ENCODE results near the gene PACS2. TPM values are rescaled to one million over a fixed set of nuclear protein-coding genes. Genes with fewer than 3 reads are reported as not detected.
A peak's percentile ranks its signal among the peaks of the same experiment; 100 is the strongest.

The PACS2 gene
- polyA plus RNA-seq, 3 donors: 3.1 to 87.0 (median 3.7) TPM

GRCh38 chr14:105442834-105443233 is 128.3 kb downstream of the PACS2 start:
- Histone ChIP-seq H3K9ac (ENCODE audit: insufficient read depth, low read length, poor library complexity, severe bottlenecking) (no peak overlapping the region), H3K27ac (ENCODE audit: low read depth in 1 of 2, low read length in 2 of 2) (no peak overlapping the region), H3K4me1 (ENCODE audit: control insufficient read depth in 1 of 2, insufficient read depth in 2 of 2, low read length in 2 of 2) (no peaks in the 10 kb centered on the region), H3K9me3 (replicated peaks in 1 of 2; ENCODE audit: control insufficient read depth in 1 of 2, insufficient read depth in 1 of 2, low read length in 2 of 2) (no peaks in the 10 kb centered on the region), H3K27me3 (ENCODE audit: control insufficient read depth in 2 of 2, insufficient read depth in 2 of 2, low read length in 2 of 2) (no peaks in the 10 kb centered on the region), H3K36me3 (replicated peaks in 1 of 2; ENCODE audit: control insufficient read depth in 1 of 2, insufficient read depth in 2 of 2, low read length in 2 of 2) (peaks cover 14 to 46% of the 10 kb centered on the region in 2 donors), H2AFZ (ENCODE audit: insufficient read depth, low read depth, low read length, poor library complexity, severe bottlenecking) (no peak overlapping the region), H3K4me2 (replicated peaks; ENCODE audit: extremely low read depth, low read length, poor library complexity, severe bottlenecking) (no peak overlapping the region), H4K20me1 (ENCODE audit: insufficient read depth, low read length) (peaks cover 26% of the 10 kb centered on the region), H3K79me2 (ENCODE audit: insufficient read depth, low read length) (peaks cover 6% of the 10 kb centered on the region), H3K4me3 (replicated peaks in 1 of 3; ENCODE audit: low read depth in 2 of 3, low read length in 3 of 3) (no peak overlapping the region)
- no peak for TF ChIP-seq CTCF (IDR thresholded peaks at IDR 0.05)
- no peaks in the 10 kb centered on the region for H3K4me1 Mint-ChIP-seq
- no peak for DNase-seq
- peaks cover 0 to 3% (median 0%) of the 10 kb centered on the region in 3 donors for H3K27me3 Mint-ChIP-seq (ENCODE audit: low read depth in 3 of 3)
- peaks cover 16 to 59% of the 10 kb centered on the region in 2 donors for H3K36me3 Mint-ChIP-seq
- no peak overlapping the region for H3K4me3 Mint-ChIP-seq
- intact Hi-C loops (cut with micrococcal nuclease): loop anchor here in 1 of 2 donors (10.0 kb wide), 1 partner anchor 82 kb away; the partner anchor contains the start of gene TMEM121
- WGBS (ENCODE audit: insufficient coverage): 94% methylated on average over 12 of the region's 12 CpGs
- H3K9me3 Mint-ChIP-seq: no peaks in the 10 kb centered on the region
- peak overlapping the region in 1 of 7 donors; percentile 54 for H3K27ac Mint-ChIP-seq

GRCh38 chr14:105444859-105445258 is 130.3 kb downstream of the PACS2 start:
- Histone ChIP-seq H3K27me3 (ENCODE audit: control insufficient read depth in 2 of 2, insufficient read depth in 2 of 2, low read length in 2 of 2) (no peaks in the 10 kb centered on the region), H3K4me1 (ENCODE audit: control insufficient read depth in 1 of 2, insufficient read depth in 2 of 2, low read length in 2 of 2) (no peaks in the 10 kb centered on the region), H3K4me2 (replicated peaks; ENCODE audit: extremely low read depth, low read length, poor library complexity, severe bottlenecking) (no peak overlapping the region), H4K20me1 (ENCODE audit: insufficient read depth, low read length) (peaks cover 20% of the 10 kb centered on the region), H2AFZ (ENCODE audit: insufficient read depth, low read depth, low read length, poor library complexity, severe bottlenecking) (no peak overlapping the region), H3K9ac (ENCODE audit: insufficient read depth, low read length, poor library complexity, severe bottlenecking) (no peak overlapping the region), H3K4me3 (replicated peaks in 1 of 3; ENCODE audit: low read depth in 2 of 3, low read length in 3 of 3) (no peak overlapping the region), H3K9me3 (replicated peaks in 1 of 2; ENCODE audit: control insufficient read depth in 1 of 2, insufficient read depth in 1 of 2, low read length in 2 of 2) (no peaks in the 10 kb centered on the region), H3K27ac (ENCODE audit: low read depth in 1 of 2, low read length in 2 of 2) (no peak overlapping the region), H3K79me2 (ENCODE audit: insufficient read depth, low read length) (no peaks in the 10 kb centered on the region), H3K36me3 (replicated peaks in 1 of 2; ENCODE audit: control insufficient read depth in 1 of 2, insufficient read depth in 2 of 2, low read length in 2 of 2) (peaks cover 10 to 39% of the 10 kb centered on the region in 2 donors)
- Mint-ChIP-seq H3K4me3 (no peak overlapping the region), H3K27ac (no peak overlapping the region), H3K36me3 (peaks cover 16 to 51% of the 10 kb centered on the region in 2 donors), H3K9me3 (no peaks in the 10 kb centered on the region), H3K27me3 (ENCODE audit: low read depth in 3 of 3) (peaks cover 0 to 3% (median 0%) of the 10 kb centered on the region in 3 donors), H3K4me1 (no peaks in the 10 kb centered on the region)
- TF ChIP-seq CTCF (IDR thresholded peaks at IDR 0.05): no peak
- 99% methylated on average over 17 of the region's 17 CpGs for WGBS (ENCODE audit: insufficient coverage)
- no peak for DNase-seq
- intact Hi-C loops (cut with micrococcal nuclease): loop anchor here (5.0 to 10.0 kb wide), 3 partner anchors 47 to 80 kb away; partner anchors contain the start of genes TEDC1 (in 1 of the 2) and TMEM121 (in 1 of the 2)
